ENCODE data around the gene TNFAIP2.
"Not testable (repeated sequence)": the region's sequence is repeated elsewhere in the genome, so short reads cannot be mapped to it uniquely, and the experiment has no call there.

TNFAIP2 gene

DNA sequence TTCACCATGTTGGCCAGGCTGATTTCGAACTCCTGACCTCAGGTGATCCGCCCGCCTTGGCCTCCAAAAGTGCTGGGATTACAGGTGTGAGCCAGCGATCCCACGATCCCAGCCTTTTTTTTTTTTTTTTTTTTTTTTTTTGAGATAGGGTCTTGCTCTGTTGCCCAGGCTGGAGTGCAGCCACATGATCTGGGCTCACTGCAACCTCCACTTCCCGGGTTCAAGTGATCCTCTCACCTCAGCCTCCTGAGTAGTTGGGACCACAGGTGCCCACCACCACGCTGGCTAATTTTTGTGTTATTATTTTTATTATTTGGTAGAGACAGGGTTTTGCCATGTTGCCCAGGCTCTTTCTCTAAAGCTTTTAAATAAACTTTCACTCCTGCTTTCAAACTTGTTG lies 5.8 kb upstream of the TNFAIP2 start:
- peak in 1 of 10 donors; percentile 61 for DNase-seq
- intact Hi-C loops (cut with DNase I) = not testable (repeated sequence)

DNA sequence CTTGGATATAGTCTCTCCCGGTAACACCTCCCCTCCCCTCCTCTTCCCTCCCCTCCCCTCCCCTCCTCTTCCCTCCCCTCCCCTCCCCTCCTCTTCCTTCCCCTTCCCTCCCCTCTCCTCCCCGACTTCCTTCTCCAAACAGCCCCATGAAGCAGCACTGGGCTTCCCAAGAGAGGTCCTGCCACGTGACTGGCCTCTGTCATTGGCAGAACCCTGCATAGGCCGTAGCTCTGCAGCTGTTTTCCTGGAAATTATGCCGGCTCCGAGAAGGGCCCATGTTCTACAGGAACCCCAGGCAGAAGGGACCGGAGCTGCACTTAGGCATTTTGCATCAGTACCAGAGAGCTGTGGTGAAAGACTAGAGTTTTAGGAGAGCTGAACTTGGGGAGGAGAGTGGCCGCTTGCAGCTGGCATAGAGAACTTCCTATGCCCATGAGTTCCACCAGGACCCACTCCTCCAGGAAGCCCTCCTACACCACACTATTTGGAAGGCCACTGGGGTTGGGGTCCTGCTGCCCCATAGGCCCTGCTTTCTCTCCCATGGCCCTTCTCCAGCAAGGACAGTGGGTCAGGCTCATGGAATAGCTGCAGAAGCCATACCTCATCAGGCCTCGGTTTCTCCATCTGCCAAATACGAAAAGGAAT lies 5.1 kb upstream of the TNFAIP2 start:
- DNase-seq = peak in 3 of 10 donors; percentile 39 to 54 (median 42)
- intact Hi-C loops (cut with DNase I) = no loop called here

- DNase-seq = peak in 4 of 10 donors; percentile 39 to 93 (median 59)
- intact Hi-C loops (cut with DNase I) = no loop called here
Observed at GRCh38 chr14:103118663-103119404, 4.4 kb upstream of the TNFAIP2 start.

- intact Hi-C loops (cut with DNase I) = not testable (repeated sequence)
- peak in 2 of 10 donors; percentile 32 to 59 for DNase-seq
Observed at GRCh38 chr14:103119527-103119926, 3.7 kb upstream of the TNFAIP2 start.

GRCh38 chr14:103121121-103121845 lies 2.0 kb upstream of the TNFAIP2 start:
- peak in 2 of 10 donors; percentile 60 to 73 for DNase-seq
- intact Hi-C loops (cut with DNase I) = no loop called here

- intact Hi-C loops (cut with DNase I) = no loop called here
- DNase-seq = peak in 1 of 10 donors; percentile 77
Observed at GRCh38 chr14:103121846-103122584, 1.2 kb upstream of the TNFAIP2 start.

DNA sequence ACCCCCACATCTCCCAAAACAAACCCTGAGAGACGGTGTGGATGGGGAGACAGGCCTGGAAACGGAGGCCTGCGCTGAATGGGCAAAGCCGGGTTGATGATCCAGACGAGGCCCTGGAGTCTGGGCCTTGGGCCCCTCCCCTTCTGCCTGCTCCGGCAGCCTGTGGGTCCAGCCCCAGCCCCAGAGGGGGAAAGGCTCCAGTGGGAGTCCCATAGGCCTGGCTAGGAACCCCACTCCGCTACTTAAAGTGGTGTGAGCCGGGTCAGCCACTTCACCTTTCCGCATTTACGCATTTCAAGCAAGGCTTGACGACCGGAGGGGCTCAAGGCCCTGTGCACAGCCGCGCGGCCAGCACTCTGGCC lies 695 bp upstream of the TNFAIP2 start:
- peak in 1 of 10 donors; percentile 32 for DNase-seq
- intact Hi-C loops (cut with DNase I) = no loop called here

GRCh38 chr14:103123634-103124500 lies 606 bp downstream of the TNFAIP2 start:
- intact Hi-C loops (cut with DNase I) = no loop called here
- DNase-seq = peak in 2 of 10 donors; percentile 72 to 81

- peak in 2 of 10 donors; percentile 53 to 74 for DNase-seq
- intact Hi-C loops (cut with DNase I) = no loop called here
Observed at GRCh38 chr14:103124501-103125001, 1.3 kb downstream of the TNFAIP2 start.

DNA sequence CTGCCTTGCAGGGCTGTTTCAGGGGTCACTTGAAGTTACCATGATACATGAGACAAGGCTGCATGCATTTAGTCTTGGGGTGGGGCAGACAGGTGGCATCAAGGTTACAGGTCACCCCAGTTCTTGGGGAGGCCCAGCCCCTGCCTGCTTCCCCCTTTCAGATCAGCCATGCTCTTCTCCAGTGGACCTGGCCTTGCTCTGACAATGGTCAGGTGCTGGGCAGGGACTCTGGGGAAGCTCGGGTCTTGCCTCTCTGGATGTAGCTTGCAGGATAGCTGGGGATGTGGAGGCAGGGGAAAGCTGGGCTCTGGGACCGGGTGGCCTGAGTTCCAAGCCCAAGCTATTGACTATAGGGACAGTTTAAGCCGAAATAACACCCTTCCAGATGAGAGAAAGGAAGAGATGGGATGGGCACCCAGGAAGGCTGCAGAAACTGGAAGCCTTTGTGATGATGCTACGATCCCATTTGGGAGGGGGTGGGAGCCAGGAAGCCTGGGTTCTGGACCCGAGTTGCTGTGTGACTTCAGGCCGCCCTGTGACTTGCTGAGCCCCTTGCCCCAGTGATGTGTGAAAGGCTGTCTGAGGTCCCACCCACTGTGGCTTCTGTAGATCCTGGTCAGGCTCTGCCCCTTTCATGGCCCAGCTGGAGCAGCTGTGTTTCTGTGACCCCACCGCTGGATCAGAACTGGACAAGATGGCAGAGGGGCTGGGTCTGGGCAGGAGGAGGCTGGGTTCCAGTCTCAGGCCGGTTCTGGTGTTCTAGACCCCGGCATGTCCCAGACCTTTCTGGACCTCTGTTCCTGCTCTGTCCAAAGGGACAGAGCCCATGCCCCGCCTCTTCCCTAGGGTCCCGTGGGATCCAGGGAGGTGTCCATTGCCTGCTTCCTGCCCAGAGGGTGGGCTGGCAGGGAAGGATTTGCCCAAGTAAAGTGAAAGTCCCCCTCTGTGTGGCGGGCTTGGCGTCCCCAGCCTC lies 2.1 kb downstream of the TNFAIP2 start:
- DNase-seq = peak in 1 of 10 donors; percentile 57
- intact Hi-C loops (cut with DNase I) = no loop called here

- DNase-seq = peak in 2 of 10 donors; percentile 52 to 70
- intact Hi-C loops (cut with DNase I) = no loop called here
Observed at GRCh38 chr14:103126088-103126872, 3.0 kb downstream of the TNFAIP2 start.

- peak in 6 of 10 donors; percentile 39 to 92 (median 61) for DNase-seq
- intact Hi-C loops (cut with DNase I) = no loop called here
Observed at GRCh38 chr14:103126873-103127304, 3.6 kb downstream of the TNFAIP2 start.

DNA sequence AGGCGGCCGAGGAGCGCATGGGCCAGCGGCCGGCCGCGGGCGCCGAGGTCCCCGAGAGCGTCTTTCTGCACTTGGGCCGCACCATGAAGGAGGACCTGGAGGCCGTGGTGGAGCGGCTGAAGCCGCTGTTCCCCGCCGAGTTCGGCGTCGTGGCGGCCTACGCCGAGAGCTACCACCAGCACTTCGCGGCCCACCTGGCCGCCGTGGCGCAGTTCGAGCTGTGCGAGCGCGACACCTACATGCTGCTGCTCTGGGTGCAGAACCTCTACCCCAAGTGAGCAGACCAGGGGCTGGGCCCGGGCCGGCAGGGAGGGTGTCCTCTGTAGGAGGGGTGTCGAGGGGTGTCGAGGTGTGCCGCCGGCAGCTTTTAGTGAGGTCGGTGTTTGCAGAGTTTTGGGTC lies 4.1 kb downstream of the TNFAIP2 start:
- intact Hi-C loops (cut with DNase I) = no loop called here
- DNase-seq = peak in 1 of 10 donors; percentile 81

- peak in 1 of 10 donors; percentile 68 for DNase-seq
- intact Hi-C loops (cut with DNase I) = no loop called here
Observed at GRCh38 chr14:103127861-103128598, 4.8 kb downstream of the TNFAIP2 start.

DNA sequence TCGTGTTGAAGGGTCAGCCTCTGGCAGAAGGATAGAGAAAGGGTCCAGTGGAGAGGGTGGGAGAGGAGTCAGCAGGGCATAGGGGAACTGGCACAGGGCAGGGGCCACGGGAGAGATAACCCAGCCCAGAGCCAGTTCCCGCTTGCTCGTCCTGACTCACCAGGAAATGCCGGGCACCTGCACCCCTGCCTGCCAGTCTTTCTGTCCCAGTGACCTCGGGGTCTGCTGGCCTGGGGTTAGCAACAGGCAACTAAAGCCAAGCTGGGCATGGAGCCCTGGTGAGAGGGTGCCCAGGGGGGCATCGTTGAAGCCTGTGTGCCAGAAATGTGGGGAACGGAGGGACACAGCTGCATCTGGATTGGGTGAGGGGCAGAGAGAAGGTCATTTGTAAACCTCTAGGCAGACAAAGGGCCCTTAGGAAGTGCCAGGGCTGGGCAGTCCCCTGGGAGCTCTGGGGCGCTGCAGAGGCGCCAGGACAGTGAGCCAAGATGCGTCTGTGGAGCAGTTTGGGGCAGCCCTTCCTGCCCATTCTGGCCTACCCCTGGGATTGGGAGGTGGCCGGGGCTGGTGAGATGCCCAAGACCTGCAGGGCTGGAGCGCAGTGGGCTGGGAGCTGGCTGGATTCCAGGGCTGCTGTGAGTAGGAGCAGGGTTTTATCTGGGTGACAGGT lies 5.5 kb downstream of the TNFAIP2 start:
- DNase-seq = peak in 3 of 10 donors; percentile 39 to 74 (median 51)
- intact Hi-C loops (cut with DNase I) = no loop called here

Measured in posterior cingulate gyrus (tissue), 11 donors.